Tibial nerve (tissue), 4 donors: Measurements from ENCODE around the gene COL2A1.

ENCODE experiments used
- EP300 ChIP-seq, 2 donors: sonication (generic); formaldehyde crosslinking; IDR thresholded peaks; one replicate each; pipeline ENCODE4 v1.6.1; 2017; ENCODE audit warnings: antibody characterized with exemption in 2 of 2, mild to moderate bottlenecking in 1 of 2
- POLR2A ChIP-seq, 2 donors: fragments of 450-650 bp; IDR thresholded peaks; one replicate each; pipeline ENCODE4 v1.6.1; 2017; ENCODE audit warnings: antibody characterized with exemption in 2 of 2, mild to moderate bottlenecking in 2 of 2, moderate library complexity in 2 of 2
- TF ChIP-seq, protein P1 (sequence below), 5 experiments: fragments of 200-600 bp in 3 of 5; fragments of 450-650 bp in 2 of 5; sonication (generic) in 3 of 5; IDR thresholded peaks; one replicate each; pipeline ENCODE4 v1.5.1; 2016 to 2019; ENCODE audit warnings: antibody characterized with exemption in 5 of 5, mild to moderate bottlenecking in 3 of 5, moderate library complexity in 2 of 5

DNA sequence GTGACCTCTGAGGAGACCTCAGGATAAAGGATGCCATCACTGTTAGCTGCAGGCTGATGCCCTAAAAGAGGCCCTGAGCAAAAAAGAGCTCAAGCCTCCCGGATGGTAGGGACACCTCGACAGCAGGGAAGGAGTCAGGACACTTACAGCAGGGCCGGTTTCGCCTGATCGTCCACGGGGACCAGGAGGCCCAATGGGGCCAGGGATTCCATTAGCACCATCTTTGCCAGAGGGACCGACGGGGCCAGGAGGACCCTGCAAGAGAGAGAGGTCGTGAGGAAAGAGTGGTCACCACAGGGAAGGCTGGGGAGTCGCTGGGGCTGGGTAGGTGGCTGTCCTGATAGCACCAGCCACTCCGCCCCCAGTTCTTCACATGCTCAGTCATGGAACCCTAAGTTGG lies 28.5 kb downstream of the COL2A1 start:
- TF ChIP-seq POLR2A (IDR thresholded peaks at IDR 0.05) (no peak), EP300 (IDR thresholded peaks at IDR 0.05) (no peak)
- TF ChIP-seq, protein P1, sequence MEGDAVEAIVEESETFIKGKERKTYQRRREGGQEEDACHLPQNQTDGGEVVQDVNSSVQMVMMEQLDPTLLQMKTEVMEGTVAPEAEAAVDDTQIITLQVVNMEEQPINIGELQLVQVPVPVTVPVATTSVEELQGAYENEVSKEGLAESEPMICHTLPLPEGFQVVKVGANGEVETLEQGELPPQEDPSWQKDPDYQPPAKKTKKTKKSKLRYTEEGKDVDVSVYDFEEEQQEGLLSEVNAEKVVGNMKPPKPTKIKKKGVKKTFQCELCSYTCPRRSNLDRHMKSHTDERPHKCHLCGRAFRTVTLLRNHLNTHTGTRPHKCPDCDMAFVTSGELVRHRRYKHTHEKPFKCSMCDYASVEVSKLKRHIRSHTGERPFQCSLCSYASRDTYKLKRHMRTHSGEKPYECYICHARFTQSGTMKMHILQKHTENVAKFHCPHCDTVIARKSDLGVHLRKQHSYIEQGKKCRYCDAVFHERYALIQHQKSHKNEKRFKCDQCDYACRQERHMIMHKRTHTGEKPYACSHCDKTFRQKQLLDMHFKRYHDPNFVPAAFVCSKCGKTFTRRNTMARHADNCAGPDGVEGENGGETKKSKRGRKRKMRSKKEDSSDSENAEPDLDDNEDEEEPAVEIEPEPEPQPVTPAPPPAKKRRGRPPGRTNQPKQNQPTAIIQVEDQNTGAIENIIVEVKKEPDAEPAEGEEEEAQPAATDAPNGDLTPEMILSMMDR (IDR thresholded peaks at IDR 0.05): no peak
